ENCODE results near the gene SP2.

SP2 gene

GRCh38 chr17:47871048-47871447 is 25.0 kb upstream of the SP2 start:
- Histone ChIP-seq H3K9me3 (replicated peaks in 1 of 2; ENCODE audit: control insufficient read depth in 2 of 2, insufficient read depth in 1 of 2, low read depth in 1 of 2, low read length in 2 of 2) (no peaks in the 10 kb centered on the region), H3K4me3 (ENCODE audit: low read length in 2 of 2) (no peak overlapping the region), H4K8ac (ENCODE audit: low read depth, low read length) (no peak overlapping the region), H3K4ac (ENCODE audit: low read length) (no peak overlapping the region), H3K4me1 (ENCODE audit: control insufficient read depth in 2 of 2, insufficient read depth in 1 of 2, low read depth in 1 of 2, low read length in 2 of 2) (peaks cover 0 to 18% of the 10 kb centered on the region in 2 donors), H3K9ac (ENCODE audit: low read depth, low read length, poor library complexity) (no peak overlapping the region), H3K36me3 (replicated peaks in 1 of 2; ENCODE audit: control insufficient read depth in 2 of 2, insufficient read depth in 2 of 2, low read length in 2 of 2) (no peaks in the 10 kb centered on the region), H2AK5ac (ENCODE audit: low read depth, low read length) (no peak overlapping the region), H2BK5ac (ENCODE audit: low read length) (no peak overlapping the region), H2BK120ac (ENCODE audit: low read depth, low read length) (no peak overlapping the region), H4K91ac (ENCODE audit: low read depth, low read length, poor library complexity) (no peak overlapping the region), H3K27me3 (ENCODE audit: control insufficient read depth in 3 of 3, insufficient read depth in 3 of 3, low read depth in 1 of 3, low read length in 3 of 3) (peaks cover 0 to 100% (median 19%) of the 10 kb centered on the region in 3 experiments), H2BK15ac (ENCODE audit: low read length) (no peak overlapping the region), H3K27ac (replicated peaks; ENCODE audit: low read length) (no peak overlapping the region), H3K23ac (ENCODE audit: low read depth, low read length, poor library complexity) (no peak overlapping the region), H2BK12ac (ENCODE audit: low read length) (no peak overlapping the region), H2AFZ (ENCODE audit: low read length) (no peak overlapping the region), H3K4me2 (ENCODE audit: insufficient read depth, low read length, poor library complexity, severe bottlenecking) (no peak overlapping the region), H3K18ac (ENCODE audit: low read length) (no peak overlapping the region), H3K14ac (ENCODE audit: low read length) (no peak overlapping the region), H3K79me1 (ENCODE audit: low read depth, low read length) (no peaks in the 10 kb centered on the region)
- DNase-seq (ENCODE audit: low spot score) = no peak

- no peak for DNase-seq (ENCODE audit: low spot score)
- H3K27me3 ChIP-seq (ENCODE audit: control insufficient read depth in 3 of 3, insufficient read depth in 3 of 3, low read depth in 1 of 3, low read length in 3 of 3) = peaks cover 0 to 92% (median 19%) of the 10 kb centered on the region in 3 experiments
These were observed 23.9 kb upstream of the SP2 start for GRCh38 chr17:47872019-47872650.

GRCh38 chr17:47872651-47873161 is 23.3 kb upstream of the SP2 start:
- no peak overlapping the region for H4K8ac ChIP-seq (ENCODE audit: low read depth, low read length)
- no peak overlapping the region for H3K27ac ChIP-seq (replicated peaks; ENCODE audit: low read length)
- no peak overlapping the region for H3K14ac ChIP-seq (ENCODE audit: low read length)
- H3K18ac ChIP-seq (ENCODE audit: low read length) = peak overlapping the region; percentile 82
- peak overlapping the region in 1 of 2 donors; percentile 55 for H3K4me3 ChIP-seq (ENCODE audit: low read length in 2 of 2)
- no peak overlapping the region for H3K4ac ChIP-seq (ENCODE audit: low read length)
- no peaks in the 10 kb centered on the region for H3K79me1 ChIP-seq (ENCODE audit: low read depth, low read length)
- no peak overlapping the region for H4K91ac ChIP-seq (ENCODE audit: low read depth, low read length, poor library complexity)
- H3K27me3 ChIP-seq (ENCODE audit: control insufficient read depth in 3 of 3, insufficient read depth in 3 of 3, low read depth in 1 of 3, low read length in 3 of 3) = peaks cover 0 to 92% (median 19%) of the 10 kb centered on the region in 3 experiments
- no peak for DNase-seq (ENCODE audit: low spot score)
- peak overlapping the region; percentile 76 for H2BK15ac ChIP-seq (ENCODE audit: low read length)
- H2AFZ ChIP-seq (ENCODE audit: low read length) = peak overlapping the region; percentile 72
- H3K23ac ChIP-seq (ENCODE audit: low read depth, low read length, poor library complexity) = no peak overlapping the region
- WGBS, 2 donors (ENCODE audit: extremely low coverage in 2 of 2, insufficient read length in 2 of 2, insufficient replicate concordance in 1 of 2) = no CpG with 5 or more reads among the region's 15 CpGs
- peak overlapping the region; percentile 61 for H2AK5ac ChIP-seq (ENCODE audit: low read depth, low read length)
- no peak overlapping the region for H2BK5ac ChIP-seq (ENCODE audit: low read length)
- no peak overlapping the region for H3K9ac ChIP-seq (ENCODE audit: low read depth, low read length, poor library complexity)
- H3K4me2 ChIP-seq (ENCODE audit: insufficient read depth, low read length, poor library complexity, severe bottlenecking) = peak overlapping the region; percentile 85
- H3K4me1 ChIP-seq (ENCODE audit: control insufficient read depth in 2 of 2, insufficient read depth in 1 of 2, low read depth in 1 of 2, low read length in 2 of 2) = peaks cover 0 to 18% of the 10 kb centered on the region in 2 donors
- no peak overlapping the region for H2BK12ac ChIP-seq (ENCODE audit: low read length)
- H3K36me3 ChIP-seq (replicated peaks in 1 of 2; ENCODE audit: control insufficient read depth in 2 of 2, insufficient read depth in 2 of 2, low read length in 2 of 2) = no peaks in the 10 kb centered on the region
- H3K9me3 ChIP-seq (replicated peaks in 1 of 2; ENCODE audit: control insufficient read depth in 2 of 2, insufficient read depth in 1 of 2, low read depth in 1 of 2, low read length in 2 of 2) = no peaks in the 10 kb centered on the region
- no peak overlapping the region for H2BK120ac ChIP-seq (ENCODE audit: low read depth, low read length)

More at GRCh38 chr17:47872019-47872650, 23.9 kb upstream of the SP2 start:
- WGBS, 2 donors (ENCODE audit: extremely low coverage in 2 of 2, insufficient read length in 2 of 2, insufficient replicate concordance in 1 of 2) = no CpG with 5 or more reads among the region's 29 CpGs
- H3K27ac ChIP-seq (replicated peaks; ENCODE audit: low read length) = no peak overlapping the region
- H3K36me3 ChIP-seq (replicated peaks in 1 of 2; ENCODE audit: control insufficient read depth in 2 of 2, insufficient read depth in 2 of 2, low read length in 2 of 2) = no peaks in the 10 kb centered on the region
- peak overlapping the region; percentile 76 for H2BK15ac ChIP-seq (ENCODE audit: low read length)
- H2AK5ac ChIP-seq (ENCODE audit: low read depth, low read length) = peak overlapping the region; percentile 61
- peak overlapping the region; percentile 82 for H3K18ac ChIP-seq (ENCODE audit: low read length)
- no peak overlapping the region for H3K23ac ChIP-seq (ENCODE audit: low read depth, low read length, poor library complexity)
- H2AFZ ChIP-seq (ENCODE audit: low read length) = peak overlapping the region; percentile 72
- peak overlapping the region in 1 of 2 donors; percentile 55 for H3K4me3 ChIP-seq (ENCODE audit: low read length in 2 of 2)
- peaks cover 0 to 18% of the 10 kb centered on the region in 2 donors for H3K4me1 ChIP-seq (ENCODE audit: control insufficient read depth in 2 of 2, insufficient read depth in 1 of 2, low read depth in 1 of 2, low read length in 2 of 2)
- no peaks in the 10 kb centered on the region for H3K79me1 ChIP-seq (ENCODE audit: low read depth, low read length)
- no peak overlapping the region for H3K9ac ChIP-seq (ENCODE audit: low read depth, low read length, poor library complexity)
- H3K9me3 ChIP-seq (replicated peaks in 1 of 2; ENCODE audit: control insufficient read depth in 2 of 2, insufficient read depth in 1 of 2, low read depth in 1 of 2, low read length in 2 of 2) = no peaks in the 10 kb centered on the region
- no peak overlapping the region for H4K91ac ChIP-seq (ENCODE audit: low read depth, low read length, poor library complexity)
- no peak overlapping the region for H4K8ac ChIP-seq (ENCODE audit: low read depth, low read length)
- H3K4me2 ChIP-seq (ENCODE audit: insufficient read depth, low read length, poor library complexity, severe bottlenecking) = peak overlapping the region; percentile 85
- no peak overlapping the region for H2BK120ac ChIP-seq (ENCODE audit: low read depth, low read length)
- no peak overlapping the region for H3K4ac ChIP-seq (ENCODE audit: low read length)
- no peak overlapping the region for H2BK12ac ChIP-seq (ENCODE audit: low read length)
- no peak overlapping the region for H2BK5ac ChIP-seq (ENCODE audit: low read length)
- H3K14ac ChIP-seq (ENCODE audit: low read length) = no peak overlapping the region

- Histone ChIP-seq H3K36me3 (replicated peaks in 1 of 2; ENCODE audit: control insufficient read depth in 2 of 2, insufficient read depth in 2 of 2, low read length in 2 of 2) (no peaks in the 10 kb centered on the region), H2BK120ac (ENCODE audit: low read depth, low read length) (no peak overlapping the region), H2AFZ (ENCODE audit: low read length) (no peak overlapping the region), H2AK5ac (ENCODE audit: low read depth, low read length) (no peak overlapping the region), H3K9me3 (replicated peaks in 1 of 2; ENCODE audit: control insufficient read depth in 2 of 2, insufficient read depth in 1 of 2, low read depth in 1 of 2, low read length in 2 of 2) (no peaks in the 10 kb centered on the region), H3K4me2 (ENCODE audit: insufficient read depth, low read length, poor library complexity, severe bottlenecking) (no peak overlapping the region), H3K18ac (ENCODE audit: low read length) (no peak overlapping the region), H3K4ac (ENCODE audit: low read length) (no peak overlapping the region), H3K27me3 (ENCODE audit: control insufficient read depth in 3 of 3, insufficient read depth in 3 of 3, low read depth in 1 of 3, low read length in 3 of 3) (peaks cover 0 to 92% (median 19%) of the 10 kb centered on the region in 3 experiments), H3K4me1 (ENCODE audit: control insufficient read depth in 2 of 2, insufficient read depth in 1 of 2, low read depth in 1 of 2, low read length in 2 of 2) (peaks cover 0 to 22% of the 10 kb centered on the region in 2 donors), H4K8ac (ENCODE audit: low read depth, low read length) (no peak overlapping the region), H2BK12ac (ENCODE audit: low read length) (no peak overlapping the region), H2BK5ac (ENCODE audit: low read length) (no peak overlapping the region), H3K23ac (ENCODE audit: low read depth, low read length, poor library complexity) (no peak overlapping the region), H3K9ac (ENCODE audit: low read depth, low read length, poor library complexity) (no peak overlapping the region), H3K79me1 (ENCODE audit: low read depth, low read length) (no peaks in the 10 kb centered on the region), H4K91ac (ENCODE audit: low read depth, low read length, poor library complexity) (no peak overlapping the region), H2BK15ac (ENCODE audit: low read length) (no peak overlapping the region), H3K27ac (replicated peaks; ENCODE audit: low read length) (no peak overlapping the region), H3K4me3 (ENCODE audit: low read length in 2 of 2) (no peak overlapping the region), H3K14ac (ENCODE audit: low read length) (no peak overlapping the region)
- no CpG with 5 or more reads among the region's 4 CpGs for WGBS, 2 donors (ENCODE audit: extremely low coverage in 2 of 2, insufficient read length in 2 of 2, insufficient replicate concordance in 1 of 2)
- no peak for DNase-seq (ENCODE audit: low spot score)
These were observed 22.6 kb upstream of the SP2 start for GRCh38 chr17:47873200-47874090.
